Measurements from ENCODE around the gene CSNK1G2. TPM values are rescaled to one million over a fixed set of nuclear protein-coding genes. Genes with fewer than 3 reads are reported as not detected.

Gene CSNK1G2
- total and polyA plus RNA-seq, 7 donors: 22.3 to 49.8 (median 33.2) TPM

- WGBS, 3 donors: 84 to 92% (median 89%) methylated on average over 7 to 8 of the region's 8 CpGs
- intact Hi-C loops (cut with DNase I): no loop called here
- no peak for ATAC-seq
- H3K4me1 ChIP-seq: no peaks in the 10 kb centered on the region
- H3K4me3 ChIP-seq: no peak overlapping the region
- no peaks in the 10 kb centered on the region for H3K9me3 ChIP-seq
- peaks cover 0 to 58% of the 10 kb centered on the region in 2 donors for H3K36me3 ChIP-seq (ENCODE audit: insufficient read depth in 1 of 2, low read depth in 1 of 2)
- no peak for DNase-seq
- no peaks in the 10 kb centered on the region for H3K27me3 ChIP-seq (ENCODE audit: insufficient read depth in 3 of 3, low read length in 2 of 3)
- H3K27ac ChIP-seq: no peak overlapping the region
- TF ChIP-seq CTCF (IDR thresholded peaks at IDR 0.05): no peak
Observed at GRCh38 chr19:1923319-1923718, 17.7 kb upstream of the CSNK1G2 start.

GRCh38 chr19:1924320-1924961, 16.5 kb upstream of the CSNK1G2 start:
- no peak for DNase-seq
- H3K9me3 ChIP-seq: no peaks in the 10 kb centered on the region
- TF ChIP-seq CTCF (IDR thresholded peaks at IDR 0.05): no peak
- no peak overlapping the region for H3K4me3 ChIP-seq
- no peaks in the 10 kb centered on the region for H3K27me3 ChIP-seq (ENCODE audit: insufficient read depth in 3 of 3, low read length in 2 of 3)
- no peak for ATAC-seq
- intact Hi-C loops (cut with DNase I): no loop called here
- no peak overlapping the region for H3K27ac ChIP-seq
- peaks cover under 1% of the 10 kb centered on the region for H3K4me1 ChIP-seq
- 86 to 88% (median 87%) methylated on average over 33 to 35 of the region's 35 CpGs for WGBS, 3 donors
- peaks cover 0 to 47% of the 10 kb centered on the region in 2 donors for H3K36me3 ChIP-seq (ENCODE audit: insufficient read depth in 1 of 2, low read depth in 1 of 2)

GRCh38 chr19:1925544-1925943, 15.4 kb upstream of the CSNK1G2 start:
- H3K36me3 ChIP-seq (ENCODE audit: insufficient read depth in 1 of 2, low read depth in 1 of 2): peaks cover 0 to 36% of the 10 kb centered on the region in 2 donors
- intact Hi-C loops (cut with DNase I): loop anchor here in 1 of 2 donors (5.0 kb wide), 1 partner anchor 152 kb away; no protein-coding TSS in a partner anchor

GRCh38 chr19:1929021-1929742, 11.8 kb upstream of the CSNK1G2 start:
- Histone ChIP-seq H3K4me3 (peak overlapping the region; percentile 56), H3K36me3 (ENCODE audit: insufficient read depth in 1 of 2, low read depth in 1 of 2) (peaks cover 0 to 8% of the 10 kb centered on the region in 2 donors), H3K9me3 (no peaks in the 10 kb centered on the region), H3K27me3 (ENCODE audit: insufficient read depth in 3 of 3, low read length in 2 of 3) (no peaks in the 10 kb centered on the region), H3K4me1 (peaks cover 5% of the 10 kb centered on the region), H3K27ac (no peak overlapping the region)
- peak; percentile 88 to 97 (median 90) for ATAC-seq
- TF ChIP-seq CTCF (IDR thresholded peaks at IDR 0.05): peak; percentile 93
- DNase-seq: peak; percentile 83 to 88
- intact Hi-C loops (cut with DNase I): loop anchor here (2.0 to 5.0 kb wide), 2 partner anchors 142 to 148 kb away; no protein-coding TSS in a partner anchor
- WGBS, 3 donors: 6 to 13% (median 7%) methylated on average over 41 to 42 of the region's 42 CpGs

More at GRCh38 chr19:1925544-1925943, 15.4 kb upstream of the CSNK1G2 start:
- TF ChIP-seq CTCF (IDR thresholded peaks at IDR 0.05): no peak
- Histone ChIP-seq H3K4me3 (no peak overlapping the region), H3K9me3 (no peaks in the 10 kb centered on the region), H3K4me1 (peaks cover 5% of the 10 kb centered on the region), H3K27me3 (ENCODE audit: insufficient read depth in 3 of 3, low read length in 2 of 3) (no peaks in the 10 kb centered on the region), H3K27ac (no peak overlapping the region)
- DNase-seq (no peak), ATAC-seq (no peak)
- 88 to 89% (median 89%) methylated on average over 16 of the region's 16 CpGs for WGBS, 3 donors
